Mesendoderm (in vitro differentiated cells): Measurements from ENCODE around the gene NPR1.
A peak's percentile ranks its signal among the peaks of the same experiment; 100 is the strongest.
"Not testable (repeated sequence)": the region's sequence is repeated elsewhere in the genome, so short reads cannot be mapped to it uniquely, and the experiment has no call there.

Source experiments
- DNase-seq: peaks from one replicate; pipeline ENCODE4 v3.0.0; 2013
- H2AK5ac ChIP-seq: 2 replicates; pipeline ENCODE4 v1.6.1; 2013; ENCODE audit warnings: low read length, inconsistent platforms
- H2BK120ac ChIP-seq: 2 replicates; pipeline ENCODE4 v1.6.1; 2013; ENCODE audit warnings: low read depth, mild to moderate bottlenecking, low read length, moderate library complexity, mixed read lengths
- H2BK15ac ChIP-seq: replicated peaks from 2 replicates; pipeline ENCODE4 v1.6.1; 2013; ENCODE audit warnings: low read depth, mild to moderate bottlenecking, moderate library complexity
- H2BK5ac ChIP-seq: 2 replicates; pipeline ENCODE4 v1.6.1; 2013; ENCODE audit warnings: low read length, inconsistent platforms
- H3K18ac ChIP-seq: 2 replicates; pipeline ENCODE4 v1.6.1; 2013; ENCODE audit warnings: mild to moderate bottlenecking, low read length, mixed read lengths
- H3K23ac ChIP-seq: one replicate; pipeline ENCODE4 v1.6.1; 2013; ENCODE audit warnings: low read length
- H3K27ac ChIP-seq: 2 replicates; pipeline ENCODE4 v1.5.1; 2013; ENCODE audit warnings: low read depth, mild to moderate bottlenecking, inconsistent platforms, low read length, moderate library complexity
- H3K27me3 ChIP-seq: 2 replicates; pipeline ENCODE4 v1.6.1; 2013; ENCODE audit warnings: low read length, control low read depth, mild to moderate bottlenecking, inconsistent platforms; ENCODE audit not compliant: insufficient read depth, poor library complexity
- H3K36me3 ChIP-seq: 2 replicates; pipeline ENCODE4 v1.6.1; 2013; ENCODE audit warnings: low read length, inconsistent platforms; ENCODE audit not compliant: control insufficient read depth, insufficient read depth
- H3K4ac ChIP-seq: one replicate; pipeline ENCODE4 v1.6.1; 2013; ENCODE audit warnings: low read depth, mild to moderate bottlenecking, low read length, moderate library complexity
- H3K4me1 ChIP-seq: 2 replicates; pipeline ENCODE4 v1.6.1; 2013; ENCODE audit warnings: low read depth, low read length, inconsistent platforms; ENCODE audit not compliant: control insufficient read depth
- H3K4me2 ChIP-seq: 2 replicates; pipeline ENCODE4 v1.6.1; 2013; ENCODE audit warnings: low read length
- H3K4me3 ChIP-seq: 2 replicates; pipeline ENCODE4 v1.5.1; 2013; ENCODE audit warnings: mild to moderate bottlenecking, low read length
- H3K56ac ChIP-seq: one replicate; pipeline ENCODE4 v1.6.1; 2013; ENCODE audit warnings: low read length
- H3K79me1 ChIP-seq: 2 replicates; pipeline ENCODE4 v1.6.1; 2013; ENCODE audit warnings: low read length, inconsistent platforms
- H3K79me2 ChIP-seq: 2 replicates; pipeline ENCODE4 v1.6.1; 2013; ENCODE audit warnings: mild to moderate bottlenecking, low read length; ENCODE audit not compliant: control insufficient read depth, insufficient read depth
- H3K9ac ChIP-seq: 2 replicates; pipeline ENCODE4 v1.6.1; 2013; ENCODE audit warnings: low read length, inconsistent platforms
- H4K5ac ChIP-seq: one replicate; pipeline ENCODE4 v1.6.1; 2013; ENCODE audit warnings: low read length
- H4K8ac ChIP-seq: one replicate; pipeline ENCODE4 v1.6.1; 2013; ENCODE audit warnings: low read depth, mild to moderate bottlenecking, control low read depth, low read length, moderate library complexity
- WGBS: extraction: QIAGEN DNeasy Blood & Tissue Kit; methylation state at CpG from one replicate; pipeline ENCODE4 v1.1.7; 2013; ENCODE audit warnings: low lambda C conversion rate, missing lambda C conversion rate; ENCODE audit not compliant: insufficient coverage; ENCODE audit errors: extremely low coverage; 5-methylcytosine and 5-hydroxymethylcytosine counted together

Gene NPR1

GRCh38 chr1:153699768-153700167 is 21.3 kb downstream of the NPR1 start:
- no peak overlapping the region for H4K5ac ChIP-seq
- no peak overlapping the region for H3K4me2 ChIP-seq
- H3K4ac ChIP-seq: no peak overlapping the region
- H2BK15ac ChIP-seq: no peak overlapping the region
- H2AK5ac ChIP-seq: no peak overlapping the region
- no peaks in the 10 kb centered on the region for H3K36me3 ChIP-seq
- no CpG with 5 or more reads among the region's 6 CpGs for WGBS
- H3K27ac ChIP-seq: no peak overlapping the region
- no peak overlapping the region for H3K18ac ChIP-seq
- no peak overlapping the region for H3K23ac ChIP-seq
- H3K4me1 ChIP-seq: peaks cover 12% of the 10 kb centered on the region
- H2BK5ac ChIP-seq: no peak overlapping the region
- no peak for DNase-seq
- H3K27me3 ChIP-seq: no peaks in the 10 kb centered on the region
- H3K56ac ChIP-seq: no peak overlapping the region
- no peak overlapping the region for H3K4me3 ChIP-seq
- H3K9ac ChIP-seq: no peak overlapping the region
- no peaks in the 10 kb centered on the region for H3K79me1 ChIP-seq
- no peak overlapping the region for H2BK120ac ChIP-seq
- H4K8ac ChIP-seq: no peak overlapping the region
- no peaks in the 10 kb centered on the region for H3K79me2 ChIP-seq

DNA sequence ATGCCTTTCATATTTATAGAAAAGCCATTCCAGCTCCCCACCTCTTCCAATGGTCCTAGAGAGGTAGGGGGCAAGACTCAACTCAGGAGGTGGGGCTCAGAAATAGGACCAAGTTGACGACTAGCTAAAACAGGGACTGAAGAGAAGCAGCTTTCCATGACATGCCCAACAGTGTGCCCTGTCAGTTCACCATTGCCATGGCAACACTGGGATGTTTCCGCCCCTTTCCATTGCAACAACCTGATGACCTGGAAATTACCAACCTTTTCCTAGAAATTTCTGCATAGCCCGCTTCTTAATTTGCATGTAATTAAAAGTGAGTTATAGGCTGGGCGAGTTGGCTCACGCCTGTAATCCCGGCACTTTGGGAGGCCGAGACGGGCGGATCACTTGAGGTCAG is 27.0 kb downstream of the NPR1 start:
- no peak overlapping the region for H3K4ac ChIP-seq
- peaks cover 2% of the 10 kb centered on the region for H3K4me1 ChIP-seq
- H2BK120ac ChIP-seq: no peak overlapping the region
- H4K5ac ChIP-seq: no peak overlapping the region
- H2BK15ac ChIP-seq: no peak overlapping the region
- no peak overlapping the region for H3K4me3 ChIP-seq
- peak; percentile 67 for DNase-seq
- WGBS: no CpG with 5 or more reads among the region's 9 CpGs
- no peak overlapping the region for H2BK5ac ChIP-seq
- no peak overlapping the region for H2AK5ac ChIP-seq
- no peaks in the 10 kb centered on the region for H3K79me1 ChIP-seq
- H3K27me3 ChIP-seq: no peaks in the 10 kb centered on the region
- H3K27ac ChIP-seq: no peak overlapping the region
- no peak overlapping the region for H3K23ac ChIP-seq
- no peak overlapping the region for H4K8ac ChIP-seq
- H3K9ac ChIP-seq: no peak overlapping the region
- H3K18ac ChIP-seq: no peak overlapping the region
- H3K79me2 ChIP-seq: no peaks in the 10 kb centered on the region
- H3K36me3 ChIP-seq: no peaks in the 10 kb centered on the region
- H3K56ac ChIP-seq: no peak overlapping the region
- H3K4me2 ChIP-seq: no peak overlapping the region

- no peak overlapping the region for H4K5ac ChIP-seq
- no peak overlapping the region for H2BK5ac ChIP-seq
- no peak overlapping the region for H4K8ac ChIP-seq
- no peak overlapping the region for H3K56ac ChIP-seq
- no peaks in the 10 kb centered on the region for H3K27me3 ChIP-seq
- no peaks in the 10 kb centered on the region for H3K79me1 ChIP-seq
- no peak overlapping the region for H3K4me3 ChIP-seq
- no peak for DNase-seq
- H3K23ac ChIP-seq: no peak overlapping the region
- no peak overlapping the region for H3K4ac ChIP-seq
- H3K36me3 ChIP-seq: no peaks in the 10 kb centered on the region
- no peak overlapping the region for H2BK120ac ChIP-seq
- no peaks in the 10 kb centered on the region for H3K79me2 ChIP-seq
- no peak overlapping the region for H3K9ac ChIP-seq
- H3K4me1 ChIP-seq: peaks cover 2% of the 10 kb centered on the region
- H2BK15ac ChIP-seq: no peak overlapping the region
- H2AK5ac ChIP-seq: no peak overlapping the region
- no peak overlapping the region for H3K4me2 ChIP-seq
- no peak overlapping the region for H3K27ac ChIP-seq
- no peak overlapping the region for H3K18ac ChIP-seq
- no CpG with 5 or more reads among the region's 7 CpGs for WGBS
These were observed 32.5 kb downstream of the NPR1 start for GRCh38 chr1:153711026-153711425.

- not testable (repeated sequence) for H3K4me1 ChIP-seq, H2AK5ac ChIP-seq
- no CpG with 5 or more reads among the region's 5 CpGs for WGBS
These were observed 37.7 kb downstream of the NPR1 start for GRCh38 chr1:153716211-153716610.

GRCh38 chr1:153717330-153717729 is 38.8 kb downstream of the NPR1 start:
- Histone ChIP-seq H3K56ac (no peak overlapping the region), H4K8ac (no peak overlapping the region), H3K36me3 (no peaks in the 10 kb centered on the region), H3K27me3 (no peaks in the 10 kb centered on the region), H3K27ac (no peak overlapping the region), H2AK5ac (no peak overlapping the region), H3K9ac (no peak overlapping the region), H2BK5ac (no peak overlapping the region), H3K4me2 (no peak overlapping the region), H3K23ac (no peak overlapping the region), H2BK120ac (no peak overlapping the region), H4K5ac (no peak overlapping the region), H3K4me1 (no peaks in the 10 kb centered on the region), H3K4ac (no peak overlapping the region), H3K4me3 (no peak overlapping the region), H3K79me2 (no peaks in the 10 kb centered on the region), H3K79me1 (no peaks in the 10 kb centered on the region), H2BK15ac (no peak overlapping the region), H3K18ac (no peak overlapping the region)
- no CpG with 5 or more reads among the region's 3 CpGs for WGBS
- no peak for DNase-seq

More at GRCh38 chr1:153716211-153716610, 37.7 kb downstream of the NPR1 start:
- not testable (repeated sequence) for H3K4me2 ChIP-seq, H4K5ac ChIP-seq, H3K36me3 ChIP-seq, H3K79me1 ChIP-seq, H3K79me2 ChIP-seq, H4K8ac ChIP-seq, H3K4me3 ChIP-seq, H3K27ac ChIP-seq, H2BK15ac ChIP-seq, DNase-seq, H2BK5ac ChIP-seq, H3K23ac ChIP-seq, H3K56ac ChIP-seq, H3K18ac ChIP-seq, H3K4ac ChIP-seq, H3K27me3 ChIP-seq, H3K9ac ChIP-seq, H2BK120ac ChIP-seq

DNA sequence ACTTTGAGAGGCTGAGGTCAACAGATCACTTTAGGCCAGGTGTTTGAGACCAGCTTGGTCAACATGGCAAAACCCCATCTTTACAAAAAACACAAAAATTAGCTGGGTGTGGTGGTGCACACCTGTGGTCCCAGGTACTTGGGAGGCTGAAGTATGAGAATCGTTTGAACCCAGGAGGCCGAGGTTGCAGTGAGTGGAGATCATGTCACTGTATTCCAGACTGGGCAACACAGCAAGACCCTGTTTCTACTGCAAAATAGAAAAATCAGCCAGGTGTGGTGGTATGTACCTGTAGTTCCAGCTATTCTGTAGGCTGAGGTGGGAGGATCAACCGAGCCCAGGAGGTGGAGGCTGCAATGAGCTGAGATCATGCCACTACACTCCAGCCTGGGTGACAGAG is 45.2 kb downstream of the NPR1 start:
- Histone ChIP-seq H3K9ac (no peak overlapping the region), H3K27ac (no peak overlapping the region), H3K4me1 (no peaks in the 10 kb centered on the region), H3K4me2 (no peak overlapping the region), H2BK15ac (no peak overlapping the region), H2AK5ac (no peak overlapping the region), H3K79me1 (no peaks in the 10 kb centered on the region), H4K5ac (no peak overlapping the region), H3K79me2 (peaks cover 4% of the 10 kb centered on the region), H3K4me3 (no peak overlapping the region), H3K23ac (no peak overlapping the region), H2BK5ac (no peak overlapping the region), H2BK120ac (no peak overlapping the region), H3K4ac (no peak overlapping the region), H3K27me3 (no peaks in the 10 kb centered on the region), H3K36me3 (no peaks in the 10 kb centered on the region), H3K56ac (no peak overlapping the region), H4K8ac (no peak overlapping the region), H3K18ac (no peak overlapping the region)
- no CpG with 5 or more reads among the region's 3 CpGs for WGBS
- no peak for DNase-seq
